Endothelial cell (in vitro differentiated cells): Measurements from ENCODE around the gene MOCOS. TPM values are rescaled to one million over a fixed set of nuclear protein-coding genes. Genes with fewer than 3 reads are reported as not detected.

Experiments
- DNase-seq: peaks from one replicate; pipeline ENCODE4 v3.0.0; 2021; ENCODE audit warnings: low spot score
- H3K27ac Mint-ChIP-seq: one replicate; pipeline ENCODE4 v1.8.0; 2021; ENCODE audit warnings: mixed read lengths, inconsistent platforms; ENCODE audit not compliant: unreplicated experiment
- H3K27me3 Mint-ChIP-seq: one replicate; pipeline ENCODE4 v1.8.0; 2021; ENCODE audit warnings: mild to moderate bottlenecking, moderate library complexity, mixed read lengths, inconsistent platforms; ENCODE audit not compliant: unreplicated experiment
- H3K36me3 Mint-ChIP-seq: one replicate; pipeline ENCODE4 v1.8.0; 2021; ENCODE audit warnings: mild to moderate bottlenecking, low read depth, mixed read lengths, inconsistent platforms; ENCODE audit not compliant: unreplicated experiment
- H3K4me1 Mint-ChIP-seq: one replicate; pipeline ENCODE4 v1.8.0; 2021; ENCODE audit warnings: mild to moderate bottlenecking, mixed read lengths, inconsistent platforms; ENCODE audit not compliant: unreplicated experiment
- H3K4me3 Mint-ChIP-seq: one replicate; pipeline ENCODE4 v1.8.0; 2021; ENCODE audit warnings: mild to moderate bottlenecking, mixed read lengths, inconsistent platforms; ENCODE audit not compliant: unreplicated experiment
- H3K9me3 Mint-ChIP-seq: one replicate; pipeline ENCODE4 v1.8.0; 2021; ENCODE audit warnings: mixed read lengths, inconsistent platforms; ENCODE audit not compliant: unreplicated experiment
- CTCF ChIP-seq: fragments of 200-600 bp; sonication (generic); IDR thresholded peaks from one replicate; pipeline ENCODE4 v1.5.0; 2021; ENCODE audit warnings: antibody characterized with exemption; ENCODE audit not compliant: unreplicated experiment
- total RNA-seq: library from RNA; stranded (reverse); fragmentation: NEBNext Ultra II Directional; extraction: Animal tissue kit (Norgen Biotek cat#: 25700); gene quantifications from one replicate; pipeline ENCODE4 v1.2.1, GENCODE V29; 2021; ENCODE audit not compliant: unreplicated experiment

Gene MOCOS
- total RNA-seq, 1 donor from 2014 or later = 0.56 TPM

- Mint-ChIP-seq H3K27ac (no peak overlapping the region), H3K27me3 (peaks cover 13% of the 10 kb centered on the region), H3K4me1 (peaks cover 37% of the 10 kb centered on the region), H3K4me3 (no peak overlapping the region), H3K36me3 (peaks cover 1% of the 10 kb centered on the region), H3K9me3 (no peaks in the 10 kb centered on the region)
- DNase-seq = no peak
- no peak for TF ChIP-seq CTCF
Measured at GRCh38 chr18:36183033-36183432, 4.3 kb upstream of the MOCOS start.

- H3K36me3 Mint-ChIP-seq = peaks cover 8% of the 10 kb centered on the region
- H3K4me1 Mint-ChIP-seq = peaks cover 36% of the 10 kb centered on the region
- no peak for TF ChIP-seq CTCF
- peaks cover 18% of the 10 kb centered on the region for H3K27me3 Mint-ChIP-seq
- H3K27ac Mint-ChIP-seq = no peak overlapping the region
- no peaks in the 10 kb centered on the region for H3K9me3 Mint-ChIP-seq
- H3K4me3 Mint-ChIP-seq = no peak overlapping the region
- no peak for DNase-seq
Measured at GRCh38 chr18:36183987-36184386, 3.3 kb upstream of the MOCOS start.

GRCh38 chr18:36185157-36185556, 2.1 kb upstream of the MOCOS start:
- H3K27ac Mint-ChIP-seq = no peak overlapping the region
- peaks cover 18% of the 10 kb centered on the region for H3K27me3 Mint-ChIP-seq
- H3K36me3 Mint-ChIP-seq = peaks cover 8% of the 10 kb centered on the region
- no peak for DNase-seq
- H3K9me3 Mint-ChIP-seq = no peaks in the 10 kb centered on the region
- peaks cover 35% of the 10 kb centered on the region for H3K4me1 Mint-ChIP-seq
- no peak for TF ChIP-seq CTCF
- no peak overlapping the region for H3K4me3 Mint-ChIP-seq

GRCh38 chr18:36185901-36186460, 1.3 kb upstream of the MOCOS start:
- Mint-ChIP-seq H3K27me3 (peaks cover 18% of the 10 kb centered on the region), H3K27ac (no peak overlapping the region), H3K9me3 (peaks cover 2% of the 10 kb centered on the region), H3K4me3 (no peak overlapping the region), H3K36me3 (peaks cover 8% of the 10 kb centered on the region), H3K4me1 (peaks cover 35% of the 10 kb centered on the region)
- no peak for DNase-seq
- TF ChIP-seq CTCF = no peak

GRCh38 chr18:36186461-36187192, 670 bp upstream of the MOCOS start:
- peak; percentile 26 for DNase-seq
- Mint-ChIP-seq H3K4me1 (peaks cover 35% of the 10 kb centered on the region), H3K9me3 (peaks cover 4% of the 10 kb centered on the region), H3K4me3 (no peak overlapping the region), H3K36me3 (peaks cover 8% of the 10 kb centered on the region), H3K27ac (no peak overlapping the region), H3K27me3 (peaks cover 18% of the 10 kb centered on the region)
- no peak for TF ChIP-seq CTCF
